ENCODE measurements around the gene CEP78.
"Not testable (repeated sequence)": the region's sequence is repeated elsewhere in the genome, so short reads cannot be mapped to it uniquely, and the experiment has no call there.

Gene CEP78

GRCh38 chr9:78209127-78209526 is 26.7 kb upstream of the CEP78 start:
- Histone ChIP-seq H3K9ac (ENCODE audit: low read length) (no peak overlapping the region), H3K27ac (ENCODE audit: low read depth, low read length) (no peak overlapping the region), H3K27me3 (ENCODE audit: control insufficient read depth in 1 of 2, insufficient read depth in 2 of 2, low read length in 2 of 2) (no peaks in the 10 kb centered on the region), H3K4me3 (ENCODE audit: low read depth in 1 of 2, low read length in 2 of 2) (no peak overlapping the region), H3K9me3 (ENCODE audit: low read length) (no peaks in the 10 kb centered on the region), H3K4me1 (ENCODE audit: insufficient read depth, low read length) (peaks cover 4% of the 10 kb centered on the region), H3K36me3 (ENCODE audit: insufficient read depth, low read length) (no peaks in the 10 kb centered on the region)

- peaks cover 6% of the 10 kb centered on the region for H3K4me1 ChIP-seq (ENCODE audit: insufficient read depth, low read length)
- H3K36me3 ChIP-seq (ENCODE audit: insufficient read depth, low read length) = no peaks in the 10 kb centered on the region
- H3K9me3 ChIP-seq (ENCODE audit: low read length) = no peaks in the 10 kb centered on the region
- H3K9ac ChIP-seq (ENCODE audit: low read length) = no peak overlapping the region
- H3K27me3 ChIP-seq (ENCODE audit: control insufficient read depth in 1 of 2, insufficient read depth in 2 of 2, low read length in 2 of 2) = no peaks in the 10 kb centered on the region
- no peak overlapping the region for H3K27ac ChIP-seq (ENCODE audit: low read depth, low read length)
- H3K4me3 ChIP-seq (ENCODE audit: low read depth in 1 of 2, low read length in 2 of 2) = no peak overlapping the region
These were observed 25.0 kb upstream of the CEP78 start for GRCh38 chr9:78210841-78211301.

GRCh38 chr9:78212868-78213267 is 23.0 kb upstream of the CEP78 start:
- Histone ChIP-seq H3K27ac (ENCODE audit: low read depth, low read length) (no peak overlapping the region), H3K27me3 (ENCODE audit: control insufficient read depth in 1 of 2, insufficient read depth in 2 of 2, low read length in 2 of 2) (no peaks in the 10 kb centered on the region), H3K4me3 (ENCODE audit: low read depth in 1 of 2, low read length in 2 of 2) (no peak overlapping the region), H3K36me3 (ENCODE audit: insufficient read depth, low read length) (no peaks in the 10 kb centered on the region), H3K4me1 (ENCODE audit: insufficient read depth, low read length) (peaks cover 6% of the 10 kb centered on the region), H3K9me3 (ENCODE audit: low read length) (no peaks in the 10 kb centered on the region), H3K9ac (ENCODE audit: low read length) (no peak overlapping the region)

GRCh38 chr9:78213712-78214111 is 22.2 kb upstream of the CEP78 start:
- Histone ChIP-seq H3K27ac (ENCODE audit: low read depth, low read length) (no peak overlapping the region), H3K4me1 (ENCODE audit: insufficient read depth, low read length) (peaks cover 6% of the 10 kb centered on the region), H3K9ac (ENCODE audit: low read length) (no peak overlapping the region), H3K9me3 (ENCODE audit: low read length) (no peaks in the 10 kb centered on the region), H3K27me3 (ENCODE audit: control insufficient read depth in 1 of 2, insufficient read depth in 2 of 2, low read length in 2 of 2) (no peaks in the 10 kb centered on the region), H3K4me3 (ENCODE audit: low read depth in 1 of 2, low read length in 2 of 2) (no peak overlapping the region), H3K36me3 (ENCODE audit: insufficient read depth, low read length) (no peaks in the 10 kb centered on the region)

- Histone ChIP-seq H3K27ac (ENCODE audit: low read depth, low read length) (no peak overlapping the region), H3K36me3 (ENCODE audit: insufficient read depth, low read length) (no peaks in the 10 kb centered on the region), H3K4me1 (ENCODE audit: insufficient read depth, low read length) (peaks cover 6% of the 10 kb centered on the region), H3K4me3 (ENCODE audit: low read depth in 1 of 2, low read length in 2 of 2) (no peak overlapping the region), H3K9ac (ENCODE audit: low read length) (no peak overlapping the region), H3K9me3 (ENCODE audit: low read length) (no peaks in the 10 kb centered on the region), H3K27me3 (ENCODE audit: control insufficient read depth in 1 of 2, insufficient read depth in 2 of 2, low read length in 2 of 2) (no peaks in the 10 kb centered on the region)
These were observed 21.4 kb upstream of the CEP78 start for GRCh38 chr9:78214492-78214891.

- H3K27ac ChIP-seq (ENCODE audit: low read depth, low read length) = no peak overlapping the region
- H3K4me3 ChIP-seq (ENCODE audit: low read depth in 1 of 2, low read length in 2 of 2) = no peak overlapping the region
These were observed 20.2 kb upstream of the CEP78 start for GRCh38 chr9:78215706-78216105.

GRCh38 chr9:78218890-78219289 is 17.0 kb upstream of the CEP78 start:
- H3K9ac ChIP-seq (ENCODE audit: low read length) = no peak overlapping the region

More at GRCh38 chr9:78215706-78216105, 20.2 kb upstream of the CEP78 start:
- Histone ChIP-seq H3K36me3 (ENCODE audit: insufficient read depth, low read length) (no peaks in the 10 kb centered on the region), H3K9me3 (ENCODE audit: low read length) (no peaks in the 10 kb centered on the region), H3K27me3 (ENCODE audit: control insufficient read depth in 1 of 2, insufficient read depth in 2 of 2, low read length in 2 of 2) (no peaks in the 10 kb centered on the region), H3K9ac (ENCODE audit: low read length) (no peak overlapping the region), H3K4me1 (ENCODE audit: insufficient read depth, low read length) (peaks cover 6% of the 10 kb centered on the region)

GRCh38 chr9:78221425-78221824 is 14.4 kb upstream of the CEP78 start:
- Histone ChIP-seq H3K36me3 (ENCODE audit: insufficient read depth, low read length) (no peaks in the 10 kb centered on the region), H3K9me3 (ENCODE audit: low read length) (no peaks in the 10 kb centered on the region), H3K27me3 (ENCODE audit: control insufficient read depth in 1 of 2, insufficient read depth in 2 of 2, low read length in 2 of 2) (no peaks in the 10 kb centered on the region), H3K4me1 (ENCODE audit: insufficient read depth, low read length) (no peaks in the 10 kb centered on the region), H3K9ac (ENCODE audit: low read length) (no peak overlapping the region), H3K4me3 (ENCODE audit: low read depth in 1 of 2, low read length in 2 of 2) (no peak overlapping the region), H3K27ac (ENCODE audit: low read depth, low read length) (no peak overlapping the region)

More at GRCh38 chr9:78218890-78219289, 17.0 kb upstream of the CEP78 start:
- no peak overlapping the region for H3K4me3 ChIP-seq (ENCODE audit: low read depth in 1 of 2, low read length in 2 of 2)
- H3K36me3 ChIP-seq (ENCODE audit: insufficient read depth, low read length) = no peaks in the 10 kb centered on the region
- H3K27me3 ChIP-seq (ENCODE audit: control insufficient read depth in 1 of 2, insufficient read depth in 2 of 2, low read length in 2 of 2) = no peaks in the 10 kb centered on the region
- peaks cover 5% of the 10 kb centered on the region for H3K4me1 ChIP-seq (ENCODE audit: insufficient read depth, low read length)
- H3K27ac ChIP-seq (ENCODE audit: low read depth, low read length) = no peak overlapping the region
- no peaks in the 10 kb centered on the region for H3K9me3 ChIP-seq (ENCODE audit: low read length)

- not testable (repeated sequence) for H3K4me3 ChIP-seq (ENCODE audit: low read depth in 1 of 2, low read length in 2 of 2); H3K27me3 ChIP-seq (ENCODE audit: control insufficient read depth in 1 of 2, insufficient read depth in 2 of 2, low read length in 2 of 2)
These were observed 14.0 kb upstream of the CEP78 start for GRCh38 chr9:78221841-78222240.

GRCh38 chr9:78230761-78231160 is 5.1 kb upstream of the CEP78 start:
- Histone ChIP-seq H3K4me3 (ENCODE audit: low read depth in 1 of 2, low read length in 2 of 2) (no peak overlapping the region), H3K27ac (ENCODE audit: low read depth, low read length) (no peak overlapping the region), H3K9me3 (ENCODE audit: low read length) (no peaks in the 10 kb centered on the region), H3K9ac (ENCODE audit: low read length) (no peak overlapping the region), H3K4me1 (ENCODE audit: insufficient read depth, low read length) (no peaks in the 10 kb centered on the region), H3K36me3 (ENCODE audit: insufficient read depth, low read length) (no peaks in the 10 kb centered on the region), H3K27me3 (ENCODE audit: control insufficient read depth in 1 of 2, insufficient read depth in 2 of 2, low read length in 2 of 2) (no peaks in the 10 kb centered on the region)

More at GRCh38 chr9:78221841-78222240, 14.0 kb upstream of the CEP78 start:
- not testable (repeated sequence) for H3K9ac ChIP-seq (ENCODE audit: low read length); H3K36me3 ChIP-seq (ENCODE audit: insufficient read depth, low read length); H3K27ac ChIP-seq (ENCODE audit: low read depth, low read length); H3K4me1 ChIP-seq (ENCODE audit: insufficient read depth, low read length); H3K9me3 ChIP-seq (ENCODE audit: low read length)

GRCh38 chr9:78232471-78232870 is 3.4 kb upstream of the CEP78 start:
- H3K4me1 ChIP-seq (ENCODE audit: insufficient read depth, low read length); H3K36me3 ChIP-seq (ENCODE audit: insufficient read depth, low read length); H3K9me3 ChIP-seq (ENCODE audit: low read length); H3K9ac ChIP-seq (ENCODE audit: low read length); H3K27me3 ChIP-seq (ENCODE audit: control insufficient read depth in 1 of 2, insufficient read depth in 2 of 2, low read length in 2 of 2); H3K27ac ChIP-seq (ENCODE audit: low read depth, low read length); H3K4me3 ChIP-seq (ENCODE audit: low read depth in 1 of 2, low read length in 2 of 2): not testable (repeated sequence)

GRCh38 chr9:78234810-78235209 is 1.1 kb upstream of the CEP78 start:
- H3K27ac ChIP-seq (ENCODE audit: low read depth, low read length) = no peak overlapping the region
- H3K4me1 ChIP-seq (ENCODE audit: insufficient read depth, low read length) = no peaks in the 10 kb centered on the region
- peak overlapping the region in 1 of 2 donors; percentile 80 for H3K4me3 ChIP-seq (ENCODE audit: low read depth in 1 of 2, low read length in 2 of 2)
- no peak overlapping the region for H3K9ac ChIP-seq (ENCODE audit: low read length)
- no peaks in the 10 kb centered on the region for H3K9me3 ChIP-seq (ENCODE audit: low read length)
- H3K27me3 ChIP-seq (ENCODE audit: control insufficient read depth in 1 of 2, insufficient read depth in 2 of 2, low read length in 2 of 2) = no peaks in the 10 kb centered on the region
- H3K36me3 ChIP-seq (ENCODE audit: insufficient read depth, low read length) = no peaks in the 10 kb centered on the region

Data from muscle layer of colon (tissue), 2 donors.